K562 (cell line): Measurements from ENCODE around the gene ITGB5. TPM values are rescaled to one million over a fixed set of nuclear protein-coding genes. Genes with fewer than 3 reads are reported as not detected.

Experiments used
- CCAR2 ChIP-seq: fragments of 200-400 bp; formaldehyde crosslinking; IDR thresholded peaks from 2 replicates; pipeline ENCODE4 v1.6.1; 2017; ENCODE audit warnings: mild to moderate bottlenecking, low read depth, low read length
- COPS2 ChIP-seq: fragments of 450-650 bp; conservative IDR thresholded peaks from 2 replicates; pipeline ENCODE4 v1.6.1; 2016; ENCODE audit warnings: mild to moderate bottlenecking, moderate library complexity
- ETS2 ChIP-seq: IDR thresholded peaks from 2 replicates; pipeline ENCODE4 v1.6.1; 2016; ENCODE audit warnings: borderline replicate concordance, missing genetic modification characterization, mild to moderate bottlenecking, moderate library complexity, missing compliant biosample characterization; ENCODE audit not compliant: poor library complexity, severe bottlenecking
- HNRNPH1 ChIP-seq: fragments of 200-400 bp; formaldehyde crosslinking; optimal IDR thresholded peaks from 2 replicates; pipeline ENCODE3; 2017; ENCODE audit warnings: low read depth, mild to moderate bottlenecking, low read length, moderate library complexity
- HSF4 ChIP-seq: fragments of 250-450 bp; sonication (Bioruptor Pico); IDR thresholded peaks from 2 replicates; pipeline ENCODE4 v2.1.2; 2022; ENCODE audit warnings: mild to moderate bottlenecking, moderate library complexity, borderline replicate concordance
- MTA2 ChIP-seq: fragments of 450-650 bp; IDR thresholded peaks from 2 replicates; pipeline ENCODE4 v1.6.1; 2016; ENCODE audit warnings: low read depth
- NELFE ChIP-seq: IDR thresholded peaks from 2 replicates; pipeline ENCODE4 v1.6.1; 2011; ENCODE audit warnings: mild to moderate bottlenecking; ENCODE audit not compliant: insufficient read depth, insufficient read length
- NFATC3 ChIP-seq: fragments of 450-650 bp; IDR thresholded peaks from 2 replicates; pipeline ENCODE4 v1.6.1; 2017; ENCODE audit warnings: mild to moderate bottlenecking
- POLR2A ChIP-seq: fragments of 450-650 bp; conservative IDR thresholded peaks from 2 replicates; pipeline ENCODE4 v1.6.1; 2016
- SMARCA5 ChIP-seq: fragments of 450-650 bp; IDR thresholded peaks from 2 replicates; pipeline ENCODE4 v1.6.1; 2016
- SMARCE1 ChIP-seq: fragments of 450-650 bp; IDR thresholded peaks from 2 replicates; pipeline ENCODE4 v1.7.1; 2016; ENCODE audit warnings: mild to moderate bottlenecking
- SP2 ChIP-seq: IDR thresholded peaks from 2 replicates; pipeline ENCODE4 v1.6.1; 2011; ENCODE audit warnings: mild to moderate bottlenecking, low read depth, low read length, moderate library complexity; ENCODE audit not compliant: poor library complexity, severe bottlenecking; ENCODE audit errors: extremely low read depth
- ZFP36 ChIP-seq: fragments of 150-350 bp; IDR thresholded peaks from 2 replicates; pipeline ENCODE4 v1.6.1; 2018; ENCODE audit warnings: low read length, low read depth; ENCODE audit not compliant: partially characterized antibody
- ZNF134 ChIP-seq: fragments of 250-450 bp; sonication (Bioruptor Pico); conservative IDR thresholded peaks from 2 replicates; pipeline ENCODE4 v1.4.0; 2020
- polyA plus RNA-seq, 8 experiments: library from polyadenylated mRNA; depleted of rRNA in 4 of 8; stranded (reverse) in 5 of 8; unstranded in 3 of 8; fragments of >200 nt; fragmentation: Nextera tagmentation in 2 of 8; fragmentation: Illumina TruSeq in 1 of 8; extraction: Ambion mirVana in 2 of 8; extraction: Trizol in 1 of 8; gene quantifications; 2 replicates each; pipeline versions ENCODE4 v1.2.1 to v1.2.3, GENCODE V29; 2011 to 2014; ENCODE audit warnings: inconsistent platforms in 1 of 8, missing spikeins in 1 of 8
- total RNA-seq, 7 experiments: library from RNA; depleted of rRNA in 6 of 7; stranded (reverse); fragments of >200 nt in 6 of 7; fragmentation: Illumina TruSeq in 2 of 7; extraction: Trizol in 2 of 7; gene quantifications; 2 replicates each; pipeline versions ENCODE4 v1.2.1 to v1.2.3, GENCODE V29; 2011 to 2021; ENCODE audit warnings: low replicate concordance in 1 of 7
- TF ChIP-seq, protein P1 (sequence below): fragments of 200-800 bp; sonication (Bioruptor generic); IDR thresholded peaks from 2 replicates; pipeline ENCODE4 v1.6.1; 2016; ENCODE audit warnings: missing genetic modification characterization, missing compliant biosample characterization
- TF ChIP-seq, protein P2 (sequence below): fragments of 250-450 bp; sonication (Bioruptor Pico); IDR thresholded peaks from 2 replicates; pipeline ENCODE4 v1.4.0; 2020; ENCODE audit warnings: mild to moderate bottlenecking, moderate library complexity, borderline replicate concordance
- TF ChIP-seq, protein P3 (sequence below): fragments of 450-650 bp; formaldehyde crosslinking; IDR thresholded peaks from 2 replicates; pipeline ENCODE4 v1.4.0; 2022; ENCODE audit warnings: missing genetic modification characterization

Gene ITGB5
- total and polyA plus RNA-seq, 9 of the 15 experiments (the other 6 are each of a cell fraction or from before 2014, with no cell fraction given): 1.7 to 46.8 (median 9.9) TPM

DNA sequence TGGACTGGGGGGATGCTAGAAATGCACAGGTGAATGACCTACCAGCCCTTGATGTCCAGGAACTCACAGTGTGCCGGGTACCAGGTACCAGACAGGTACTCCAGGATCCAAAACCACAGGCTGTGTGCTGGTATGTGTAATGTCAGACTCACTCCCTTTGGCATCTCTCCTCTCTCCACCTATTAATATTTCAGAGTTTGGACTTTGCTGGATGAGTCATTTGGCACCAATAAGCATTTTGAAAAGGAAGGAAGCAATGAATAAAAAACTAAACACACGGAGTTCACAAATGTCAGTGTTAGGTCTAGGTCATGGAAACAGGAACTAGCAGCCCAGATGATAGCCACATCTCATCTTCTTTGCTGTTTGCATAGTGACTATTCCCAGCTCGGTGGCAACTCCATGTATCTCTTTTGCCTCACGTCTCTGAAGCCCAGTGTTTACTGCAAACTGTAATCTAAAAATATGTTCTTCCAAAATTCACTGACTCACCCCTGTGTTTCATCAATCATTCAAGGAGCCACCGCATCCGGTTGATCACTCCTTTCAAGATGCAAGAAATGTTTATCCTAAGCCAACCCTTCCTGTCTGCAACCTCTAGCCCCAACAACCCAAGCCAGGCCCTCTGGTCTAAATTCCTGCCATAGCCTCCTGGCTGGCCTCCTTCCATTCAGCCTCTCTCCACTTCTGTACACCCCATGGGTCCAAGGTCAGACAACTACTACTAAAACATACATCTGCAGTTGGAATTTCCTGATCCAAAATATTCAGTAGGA is 8.4 kb downstream of the ITGB5 start (continued):
- TF ChIP-seq, protein P1, sequence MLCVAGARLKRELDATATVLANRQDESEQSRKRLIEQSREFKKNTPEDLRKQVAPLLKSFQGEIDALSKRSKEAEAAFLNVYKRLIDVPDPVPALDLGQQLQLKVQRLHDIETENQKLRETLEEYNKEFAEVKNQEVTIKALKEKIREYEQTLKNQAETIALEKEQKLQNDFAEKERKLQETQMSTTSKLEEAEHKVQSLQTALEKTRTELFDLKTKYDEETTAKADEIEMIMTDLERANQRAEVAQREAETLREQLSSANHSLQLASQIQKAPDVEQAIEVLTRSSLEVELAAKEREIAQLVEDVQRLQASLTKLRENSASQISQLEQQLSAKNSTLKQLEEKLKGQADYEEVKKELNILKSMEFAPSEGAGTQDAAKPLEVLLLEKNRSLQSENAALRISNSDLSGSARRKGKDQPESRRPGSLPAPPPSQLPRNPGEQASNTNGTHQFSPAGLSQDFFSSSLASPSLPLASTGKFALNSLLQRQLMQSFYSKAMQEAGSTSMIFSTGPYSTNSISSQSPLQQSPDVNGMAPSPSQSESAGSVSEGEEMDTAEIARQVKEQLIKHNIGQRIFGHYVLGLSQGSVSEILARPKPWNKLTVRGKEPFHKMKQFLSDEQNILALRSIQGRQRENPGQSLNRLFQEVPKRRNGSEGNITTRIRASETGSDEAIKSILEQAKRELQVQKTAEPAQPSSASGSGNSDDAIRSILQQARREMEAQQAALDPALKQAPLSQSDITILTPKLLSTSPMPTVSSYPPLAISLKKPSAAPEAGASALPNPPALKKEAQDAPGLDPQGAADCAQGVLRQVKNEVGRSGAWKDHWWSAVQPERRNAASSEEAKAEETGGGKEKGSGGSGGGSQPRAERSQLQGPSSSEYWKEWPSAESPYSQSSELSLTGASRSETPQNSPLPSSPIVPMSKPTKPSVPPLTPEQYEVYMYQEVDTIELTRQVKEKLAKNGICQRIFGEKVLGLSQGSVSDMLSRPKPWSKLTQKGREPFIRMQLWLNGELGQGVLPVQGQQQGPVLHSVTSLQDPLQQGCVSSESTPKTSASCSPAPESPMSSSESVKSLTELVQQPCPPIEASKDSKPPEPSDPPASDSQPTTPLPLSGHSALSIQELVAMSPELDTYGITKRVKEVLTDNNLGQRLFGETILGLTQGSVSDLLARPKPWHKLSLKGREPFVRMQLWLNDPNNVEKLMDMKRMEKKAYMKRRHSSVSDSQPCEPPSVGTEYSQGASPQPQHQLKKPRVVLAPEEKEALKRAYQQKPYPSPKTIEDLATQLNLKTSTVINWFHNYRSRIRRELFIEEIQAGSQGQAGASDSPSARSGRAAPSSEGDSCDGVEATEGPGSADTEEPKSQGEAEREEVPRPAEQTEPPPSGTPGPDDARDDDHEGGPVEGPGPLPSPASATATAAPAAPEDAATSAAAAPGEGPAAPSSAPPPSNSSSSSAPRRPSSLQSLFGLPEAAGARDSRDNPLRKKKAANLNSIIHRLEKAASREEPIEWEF (CRISPR knock-in tag): no peak
- TF ChIP-seq, protein P2, sequence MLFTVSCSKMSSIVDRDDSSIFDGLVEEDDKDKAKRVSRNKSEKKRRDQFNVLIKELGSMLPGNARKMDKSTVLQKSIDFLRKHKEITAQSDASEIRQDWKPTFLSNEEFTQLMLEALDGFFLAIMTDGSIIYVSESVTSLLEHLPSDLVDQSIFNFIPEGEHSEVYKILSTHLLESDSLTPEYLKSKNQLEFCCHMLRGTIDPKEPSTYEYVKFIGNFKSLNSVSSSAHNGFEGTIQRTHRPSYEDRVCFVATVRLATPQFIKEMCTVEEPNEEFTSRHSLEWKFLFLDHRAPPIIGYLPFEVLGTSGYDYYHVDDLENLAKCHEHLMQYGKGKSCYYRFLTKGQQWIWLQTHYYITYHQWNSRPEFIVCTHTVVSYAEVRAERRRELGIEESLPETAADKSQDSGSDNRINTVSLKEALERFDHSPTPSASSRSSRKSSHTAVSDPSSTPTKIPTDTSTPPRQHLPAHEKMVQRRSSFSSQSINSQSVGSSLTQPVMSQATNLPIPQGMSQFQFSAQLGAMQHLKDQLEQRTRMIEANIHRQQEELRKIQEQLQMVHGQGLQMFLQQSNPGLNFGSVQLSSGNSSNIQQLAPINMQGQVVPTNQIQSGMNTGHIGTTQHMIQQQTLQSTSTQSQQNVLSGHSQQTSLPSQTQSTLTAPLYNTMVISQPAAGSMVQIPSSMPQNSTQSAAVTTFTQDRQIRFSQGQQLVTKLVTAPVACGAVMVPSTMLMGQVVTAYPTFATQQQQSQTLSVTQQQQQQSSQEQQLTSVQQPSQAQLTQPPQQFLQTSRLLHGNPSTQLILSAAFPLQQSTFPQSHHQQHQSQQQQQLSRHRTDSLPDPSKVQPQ (CRISPR knock-in tag): no peak
- TF ChIP-seq SMARCE1 (peak; percentile 90), COPS2 (no peak), HSF4 (CRISPR knock-in tag) (no peak), CCAR2 (no peak), SMARCA5 (no peak), POLR2A (peak; percentile 26; the same call in 1 of the 2 replicates), MTA2 (peak; percentile 22; the same call in 1 of the 2 replicates), NELFE (no peak), ETS2 (tag) (no peak), NFATC3 (no peak), ZFP36 (peak; percentile 62), HNRNPH1 (no peak), SP2 (no peak), ZNF134 (no peak)
- TF ChIP-seq, protein P3, sequence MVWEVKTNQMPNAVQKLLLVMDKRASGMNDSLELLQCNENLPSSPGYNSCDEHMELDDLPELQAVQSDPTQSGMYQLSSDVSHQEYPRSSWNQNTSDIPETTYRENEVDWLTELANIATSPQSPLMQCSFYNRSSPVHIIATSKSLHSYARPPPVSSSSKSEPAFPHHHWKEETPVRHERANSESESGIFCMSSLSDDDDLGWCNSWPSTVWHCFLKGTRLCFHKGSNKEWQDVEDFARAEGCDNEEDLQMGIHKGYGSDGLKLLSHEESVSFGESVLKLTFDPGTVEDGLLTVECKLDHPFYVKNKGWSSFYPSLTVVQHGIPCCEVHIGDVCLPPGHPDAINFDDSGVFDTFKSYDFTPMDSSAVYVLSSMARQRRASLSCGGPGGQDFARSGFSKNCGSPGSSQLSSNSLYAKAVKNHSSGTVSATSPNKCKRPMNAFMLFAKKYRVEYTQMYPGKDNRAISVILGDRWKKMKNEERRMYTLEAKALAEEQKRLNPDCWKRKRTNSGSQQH (CRISPR knock-in tag): no peak
